Smooth muscle cell (in vitro differentiated cells): ENCODE results near the gene HSD17B14. TPM values are rescaled to one million over a fixed set of nuclear protein-coding genes. Genes with fewer than 3 reads are reported as not detected.

ENCODE experiments used
- DNase-seq: peaks from one replicate; lab custom pipeline; 2025; ENCODE audit not compliant: unreplicated experiment; lab: John Stamatoyannopoulos, UW
- H2AFZ ChIP-seq: fragments of 200-600 bp; sonication (generic); 2 replicates; pipeline ENCODE4 v1.6.0; 2016; ENCODE audit warnings: antibody characterized with exemption, low read depth, mild to moderate bottlenecking
- H3F3A ChIP-seq: fragments of 200-600 bp; sonication (generic); 2 replicates; pipeline ENCODE4 v1.6.0; 2017; ENCODE audit warnings: antibody characterized with exemption, low read depth
- H3K27ac ChIP-seq: fragments of 200-600 bp; sonication (generic); 2 replicates; pipeline ENCODE4 v1.5.1; 2016; ENCODE audit warnings: low read depth, mild to moderate bottlenecking
- H3K27me3 ChIP-seq: fragments of 200-600 bp; sonication (generic); 2 replicates; pipeline ENCODE4 v1.6.1; 2016; ENCODE audit warnings: low read depth, mild to moderate bottlenecking
- H3K36me3 ChIP-seq: fragments of 200-600 bp; sonication (generic); 2 replicates; pipeline ENCODE4 v1.5.1; 2016; ENCODE audit warnings: low read depth
- H3K4me1 ChIP-seq: fragments of 200-600 bp; sonication (generic); 2 replicates; pipeline ENCODE4 v1.5.1; 2016; ENCODE audit warnings: low read depth
- H3K4me2 ChIP-seq: fragments of 200-600 bp; sonication (generic); 2 replicates; pipeline ENCODE4 v1.6.0; 2016; ENCODE audit warnings: mild to moderate bottlenecking
- H3K4me3 ChIP-seq: fragments of 200-600 bp; sonication (generic); 2 replicates; pipeline ENCODE4 v1.5.1; 2016; ENCODE audit warnings: mild to moderate bottlenecking
- H3K79me2 ChIP-seq: fragments of 200-600 bp; sonication (generic); 2 replicates; pipeline ENCODE4 v1.6.0; 2016; ENCODE audit warnings: low read depth, mild to moderate bottlenecking
- H3K9ac ChIP-seq: fragments of 200-600 bp; sonication (generic); 2 replicates; pipeline ENCODE4 v1.6.0; 2016; ENCODE audit warnings: low read depth
- H3K9me3 ChIP-seq: fragments of 200-600 bp; sonication (generic); replicated peaks from 2 replicates; pipeline ENCODE4 v1.5.1; 2016; ENCODE audit warnings: low read depth
- H4K20me1 ChIP-seq: fragments of 200-600 bp; sonication (generic); 2 replicates; pipeline ENCODE4 v1.6.0; 2016; ENCODE audit warnings: low read depth
- CTCF ChIP-seq: fragments of 200-600 bp; sonication (generic); IDR thresholded peaks from 2 replicates; pipeline ENCODE4 v1.5.1; 2017; ENCODE audit warnings: borderline replicate concordance, mild to moderate bottlenecking, antibody characterized with exemption; ENCODE audit not compliant: insufficient read depth, poor library complexity, severe bottlenecking
- WGBS: methylation state at CpG from one replicate; pipeline ENCODE4 v1.1.7; 2016; ENCODE audit warnings: low lambda C conversion rate; 5-methylcytosine and 5-hydroxymethylcytosine counted together
- polyA plus RNA-seq: library from polyadenylated mRNA; unstranded; fragments of >200 nt; fragmentation: Nextera tagmentation; extraction: Ambion mirVana; gene quantifications from 2 replicates; pipeline ENCODE4 v1.2.1, GENCODE V29; 2016
- total RNA-seq: library from RNA; depleted of rRNA; stranded (reverse); fragments of >200 nt; gene quantifications from 2 replicates; pipeline ENCODE4 v1.2.3, GENCODE V29; 2014

HSD17B14 gene
- total and polyA plus RNA-seq, 2 experiments from 2014 or later = 16.4 to 19.3 TPM

- Histone ChIP-seq H2AFZ (no peak overlapping the region), H3K4me2 (no peak overlapping the region), H3F3A (no peaks in the 10 kb centered on the region), H3K9ac (no peak overlapping the region), H3K27ac (no peak overlapping the region), H3K79me2 (no peaks in the 10 kb centered on the region), H3K4me1 (no peaks in the 10 kb centered on the region), H3K27me3 (no peaks in the 10 kb centered on the region), H4K20me1 (no peaks in the 10 kb centered on the region), H3K36me3 (no peaks in the 10 kb centered on the region), H3K4me3 (no peak overlapping the region), H3K9me3 (no peaks in the 10 kb centered on the region)
- WGBS = 85% methylated on average over 9 of the region's 9 CpGs
- no peak for TF ChIP-seq CTCF
- no peak for DNase-seq
These were observed 18.0 kb downstream of the HSD17B14 start for GRCh38 chr19:48818234-48818820.

GRCh38 chr19:48817585-48818124 lies 18.6 kb downstream of the HSD17B14 start:
- Histone ChIP-seq H3K79me2 (no peaks in the 10 kb centered on the region), H3K27me3 (no peaks in the 10 kb centered on the region), H3K4me2 (no peak overlapping the region), H2AFZ (no peak overlapping the region), H3K9ac (no peak overlapping the region), H3F3A (peaks cover under 1% of the 10 kb centered on the region), H3K27ac (no peak overlapping the region), H4K20me1 (no peaks in the 10 kb centered on the region), H3K4me1 (peaks cover 4% of the 10 kb centered on the region), H3K4me3 (no peak overlapping the region), H3K9me3 (no peaks in the 10 kb centered on the region), H3K36me3 (no peaks in the 10 kb centered on the region)
- WGBS = 94% methylated on average over 5 of the region's 5 CpGs
- TF ChIP-seq CTCF = no peak
- no peak for DNase-seq

GRCh38 chr19:48815870-48816501 lies 20.3 kb downstream of the HSD17B14 start:
- H3K36me3 ChIP-seq = no peaks in the 10 kb centered on the region

More at GRCh38 chr19:48815870-48816501, 20.3 kb downstream of the HSD17B14 start:
- H3K4me1 ChIP-seq = peaks cover 8% of the 10 kb centered on the region
- DNase-seq = no peak
- peaks cover 5% of the 10 kb centered on the region for H3F3A ChIP-seq
- H4K20me1 ChIP-seq = no peaks in the 10 kb centered on the region
- no peak overlapping the region for H3K9ac ChIP-seq
- 82% methylated on average over 14 of the region's 14 CpGs for WGBS
- no peaks in the 10 kb centered on the region for H3K27me3 ChIP-seq
- TF ChIP-seq CTCF = no peak
- no peak overlapping the region for H2AFZ ChIP-seq
- no peak overlapping the region for H3K27ac ChIP-seq
- H3K4me2 ChIP-seq = no peak overlapping the region
- no peak overlapping the region for H3K4me3 ChIP-seq
- H3K79me2 ChIP-seq = no peaks in the 10 kb centered on the region
- no peaks in the 10 kb centered on the region for H3K9me3 ChIP-seq
